Measurements from ENCODE around the gene RCOR1. TPM values are rescaled to one million over a fixed set of nuclear protein-coding genes. Genes with fewer than 3 reads are reported as not detected.

RCOR1 gene
- total and polyA plus RNA-seq, 2 donors (not counting 1 experiment from before 2014, with no cell fraction given) = 8.7 to 37.1 TPM

DNA sequence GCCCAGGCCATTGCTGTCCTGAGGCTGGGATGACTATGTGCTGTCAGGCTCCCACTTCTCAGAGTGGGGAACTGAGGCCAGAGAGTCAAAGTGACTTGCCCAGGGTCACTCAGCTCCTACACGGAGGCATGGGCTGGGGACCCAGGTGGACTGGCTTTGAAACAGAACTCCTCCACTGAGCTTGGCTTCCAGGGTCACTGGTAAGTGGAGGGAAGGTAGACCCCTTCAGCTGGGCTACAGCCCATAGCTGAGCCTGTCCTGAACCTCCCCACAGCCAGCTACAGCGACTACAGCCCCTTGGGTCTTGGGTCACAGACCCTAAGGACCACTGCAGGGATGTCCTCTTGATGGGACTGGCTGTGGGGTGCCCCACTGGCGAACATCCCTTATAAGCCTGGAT, 144.5 kb downstream of the RCOR1 start:
- no peak for DNase-seq
- Mint-ChIP-seq H3K27ac (no peak overlapping the region), H3K4me3 (no peak overlapping the region), H3K27me3 (no peaks in the 10 kb centered on the region), H3K4me1 (no peaks in the 10 kb centered on the region), H3K9me3 (ENCODE audit: insufficient read depth) (no peaks in the 10 kb centered on the region)
- CTCF ChIA-PET = interaction anchor here (1.1 kb wide), 1 partner anchor 8 kb away, joined by 3 read pairs; no protein-coding TSS in a partner anchor
- H3K9ac ChIP-seq (ENCODE audit: low read length) = no peak overlapping the region
- ATAC-seq (ENCODE audit: low read depth) = no peak
- H3K4me3 ChIP-seq (ENCODE audit: control extremely low read depth in 1 of 5, extremely low read depth in 1 of 5, insufficient read depth in 1 of 5, low read depth in 2 of 5, low read length in 4 of 5) = no peak overlapping the region
- H2AFZ ChIP-seq (ENCODE audit: insufficient read depth, low read depth, low read length, poor library complexity, severe bottlenecking) = no peak overlapping the region
- no peaks in the 10 kb centered on the region for H3K36me3 ChIP-seq (replicated peaks in 1 of 2; ENCODE audit: control extremely low read depth in 1 of 2, control insufficient read depth in 1 of 2, extremely low read depth in 1 of 2, insufficient read depth in 2 of 2, low read length in 1 of 2)
- no peak overlapping the region for H3K4me2 ChIP-seq (replicated peaks; ENCODE audit: low read depth, low read length, poor library complexity, severe bottlenecking)
- H3K79me2 ChIP-seq (ENCODE audit: control insufficient read depth, insufficient read depth, low read length) = no peaks in the 10 kb centered on the region
- no peaks in the 10 kb centered on the region for H3K27me3 ChIP-seq (replicated peaks in 1 of 4; ENCODE audit: control extremely low read depth in 1 of 4, control insufficient read depth in 3 of 4, insufficient read depth in 4 of 4, low read length in 3 of 4)
- no peak for TF ChIP-seq EZH2 (IDR thresholded peaks at IDR 0.05; ENCODE audit: borderline replicate concordance, insufficient read depth, low read depth, low read length, poor library complexity, severe bottlenecking)
- no peak for TF ChIP-seq CTCF (IDR thresholded peaks at IDR 0.05)
- no peaks in the 10 kb centered on the region for H4K20me1 ChIP-seq (ENCODE audit: control insufficient read depth, insufficient read depth, low read length, poor library complexity, severe bottlenecking)
- H3K27ac ChIP-seq (ENCODE audit: low read length in 2 of 2) = no peak overlapping the region
- 100% methylated on average over 3 of the region's 3 CpGs for WGBS (ENCODE audit: insufficient coverage)
- H3K4me1 ChIP-seq (ENCODE audit: control insufficient read depth in 2 of 2, insufficient read depth in 2 of 2, low read length in 2 of 2) = no peaks in the 10 kb centered on the region
- peaks cover 0 to 18% (median 8%) of the 10 kb centered on the region in 3 donors for H3K9me3 ChIP-seq (ENCODE audit: control extremely low read depth in 1 of 3, control insufficient read depth in 2 of 3, insufficient read depth in 1 of 3, low read length in 2 of 3)
- intact Hi-C loops (cut with micrococcal nuclease) = no loop called here
- POLR2A ChIA-PET = no interaction called here

- H3K4me1 ChIP-seq (ENCODE audit: control insufficient read depth in 2 of 2, insufficient read depth in 2 of 2, low read length in 2 of 2) = no peaks in the 10 kb centered on the region
- H3K9me3 ChIP-seq (ENCODE audit: control extremely low read depth in 1 of 3, control insufficient read depth in 2 of 3, insufficient read depth in 1 of 3, low read length in 2 of 3) = peaks cover 0 to 25% (median 12%) of the 10 kb centered on the region in 3 donors
- Mint-ChIP-seq H3K4me3 (no peak overlapping the region), H3K27me3 (no peaks in the 10 kb centered on the region), H3K27ac (no peak overlapping the region), H3K4me1 (no peaks in the 10 kb centered on the region), H3K9me3 (ENCODE audit: insufficient read depth) (no peaks in the 10 kb centered on the region)
- H3K27me3 ChIP-seq (replicated peaks in 1 of 4; ENCODE audit: control extremely low read depth in 1 of 4, control insufficient read depth in 3 of 4, insufficient read depth in 4 of 4, low read length in 3 of 4) = no peaks in the 10 kb centered on the region
- H4K20me1 ChIP-seq (ENCODE audit: control insufficient read depth, insufficient read depth, low read length, poor library complexity, severe bottlenecking) = no peaks in the 10 kb centered on the region
- no peak overlapping the region for H3K27ac ChIP-seq (ENCODE audit: low read length in 2 of 2)
- 97% methylated on average over 16 of the region's 18 CpGs for WGBS (ENCODE audit: insufficient coverage)
- no peak overlapping the region for H3K9ac ChIP-seq (ENCODE audit: low read length)
- POLR2A ChIA-PET = no interaction called here
- H2AFZ ChIP-seq (ENCODE audit: insufficient read depth, low read depth, low read length, poor library complexity, severe bottlenecking) = no peak overlapping the region
- H3K36me3 ChIP-seq (replicated peaks in 1 of 2; ENCODE audit: control extremely low read depth in 1 of 2, control insufficient read depth in 1 of 2, extremely low read depth in 1 of 2, insufficient read depth in 2 of 2, low read length in 1 of 2) = no peaks in the 10 kb centered on the region
- CTCF ChIA-PET = interaction anchor here (1.1 kb wide), 1 partner anchor 9 kb away, joined by 3 read pairs; no protein-coding TSS in a partner anchor
- ATAC-seq (ENCODE audit: low read depth) (no peak), DNase-seq (no peak)
- no peak for TF ChIP-seq CTCF (IDR thresholded peaks at IDR 0.05)
- TF ChIP-seq EZH2 (IDR thresholded peaks at IDR 0.05; ENCODE audit: borderline replicate concordance, insufficient read depth, low read depth, low read length, poor library complexity, severe bottlenecking) = no peak
- no peak overlapping the region for H3K4me2 ChIP-seq (replicated peaks; ENCODE audit: low read depth, low read length, poor library complexity, severe bottlenecking)
- intact Hi-C loops (cut with micrococcal nuclease) = no loop called here
- no peaks in the 10 kb centered on the region for H3K79me2 ChIP-seq (ENCODE audit: control insufficient read depth, insufficient read depth, low read length)
- no peak overlapping the region for H3K4me3 ChIP-seq (ENCODE audit: control extremely low read depth in 1 of 5, extremely low read depth in 1 of 5, insufficient read depth in 1 of 5, low read depth in 2 of 5, low read length in 4 of 5)
These were observed 145.2 kb downstream of the RCOR1 start for GRCh38 chr14:102737402-102738372.

Measured in B cell (primary cell).